ENCODE measurements around the gene CCDC3.

DNA sequence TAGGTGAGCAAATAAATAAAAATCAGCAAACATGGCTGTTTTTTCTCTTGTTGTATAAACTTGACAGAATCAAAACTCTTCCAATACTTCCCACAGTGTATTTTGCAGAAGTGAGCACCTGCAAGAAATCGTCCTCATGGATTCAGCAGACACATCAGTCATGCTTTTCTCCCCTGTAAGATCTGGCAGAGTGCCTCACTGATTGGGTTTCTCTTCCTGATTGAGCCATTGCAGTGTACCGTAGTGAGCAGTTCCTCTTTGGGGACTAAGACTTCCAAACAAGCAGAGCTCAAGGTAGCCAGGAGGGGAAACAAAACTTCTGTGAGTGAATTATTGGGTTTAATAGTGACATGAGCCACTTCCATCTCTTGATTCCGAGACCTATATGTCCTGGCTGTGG lies 2.2 kb upstream of the CCDC3 start:
- TF ChIP-seq, protein P1, sequence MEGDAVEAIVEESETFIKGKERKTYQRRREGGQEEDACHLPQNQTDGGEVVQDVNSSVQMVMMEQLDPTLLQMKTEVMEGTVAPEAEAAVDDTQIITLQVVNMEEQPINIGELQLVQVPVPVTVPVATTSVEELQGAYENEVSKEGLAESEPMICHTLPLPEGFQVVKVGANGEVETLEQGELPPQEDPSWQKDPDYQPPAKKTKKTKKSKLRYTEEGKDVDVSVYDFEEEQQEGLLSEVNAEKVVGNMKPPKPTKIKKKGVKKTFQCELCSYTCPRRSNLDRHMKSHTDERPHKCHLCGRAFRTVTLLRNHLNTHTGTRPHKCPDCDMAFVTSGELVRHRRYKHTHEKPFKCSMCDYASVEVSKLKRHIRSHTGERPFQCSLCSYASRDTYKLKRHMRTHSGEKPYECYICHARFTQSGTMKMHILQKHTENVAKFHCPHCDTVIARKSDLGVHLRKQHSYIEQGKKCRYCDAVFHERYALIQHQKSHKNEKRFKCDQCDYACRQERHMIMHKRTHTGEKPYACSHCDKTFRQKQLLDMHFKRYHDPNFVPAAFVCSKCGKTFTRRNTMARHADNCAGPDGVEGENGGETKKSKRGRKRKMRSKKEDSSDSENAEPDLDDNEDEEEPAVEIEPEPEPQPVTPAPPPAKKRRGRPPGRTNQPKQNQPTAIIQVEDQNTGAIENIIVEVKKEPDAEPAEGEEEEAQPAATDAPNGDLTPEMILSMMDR (IDR thresholded peaks at IDR 0.05; ENCODE audit: insufficient read depth, low read length, poor library complexity, severe bottlenecking) = no peak
- no peak for TF ChIP-seq EZH2phosphoT487 (conservative IDR thresholded peaks at IDR 0.05; ENCODE audit: low read length)
